Measurements from ENCODE around the gene OLFM3.

- TF ChIP-seq CTCF (IDR thresholded peaks at IDR 0.05; ENCODE audit: insufficient read depth, low read length, poor library complexity, severe bottlenecking) (no peak), EZH2phosphoT487 (conservative IDR thresholded peaks at IDR 0.05; ENCODE audit: low read length) (no peak)
Observed at GRCh38 chr1:101798417-101798816, 198.3 kb downstream of the OLFM3 start.

Data from SU-DHL-6 (cell line).